HepG2 (cell line): ENCODE measurements around the gene ACSBG1. TPM values are rescaled to one million over a fixed set of nuclear protein-coding genes. Genes with fewer than 3 reads are reported as not detected.

ENCODE experiments used
- ATAC-seq: fragments of 200-7000 bp; cut with Tn5 transposase; 3 replicates; pipeline ENCODE4 v1.9.1; 2020; ENCODE audit warnings: mild to moderate bottlenecking, moderate library complexity
- BruUV-seq: library from RNA; stranded (reverse); fragments of 400-500 nt; replicated peaks from 2 replicates; lab custom pipeline; 2021; lab: Mats Ljungman, UMichigan
- CTCF ChIA-PET: fragments of 300-600 bp; formaldehyde crosslinking; extraction: SDS; loops from one replicate; lab custom pipeline; 2021; ENCODE audit warnings: low total read pairs, inconsistent platforms, low intra/inter-chr PET ratio; lab: Yijun Ruan, JAX
- POLR2A ChIA-PET: fragments of 350-600 bp; sonication (Branson Sonifier 250); formaldehyde crosslinking; loops from one replicate; lab custom pipeline; 2020; ENCODE audit warnings: antibody characterized with exemption, inconsistent platforms; lab: Yijun Ruan, JAX
- DNase-seq: peaks from one replicate; pipeline ENCODE4 v3.0.0-alpha.2; 2015; ENCODE audit warnings: low spot score
- FAIRE-seq: peaks from 3 replicates; lab custom pipeline; 2011; peaks lifted over from hg19 to GRCh38; lab: Jason Lieb, UNC
- H2AFZ ChIP-seq: one replicate; pipeline ENCODE4 v1.6.1; 2011; ENCODE audit warnings: low read length, inconsistent platforms
- H3K27ac ChIP-seq: fragments of 300-600 bp; 3 replicates; pipeline ENCODE4 v1.8.0; 2011; ENCODE audit warnings: mixed run types, mild to moderate bottlenecking, mixed read lengths, low read length, inconsistent platforms; ENCODE audit not compliant: insufficient read depth; ENCODE audit errors: extremely low read length
- H3K27me3 ChIP-seq, 2 experiments: fragments of 200-600 bp in 1 of 2; 2 replicates in 1 of 2; 3 replicates in 1 of 2; pipeline versions ENCODE4 v1.6.0 to v1.8.0; 2011; ENCODE audit warnings: low read length in 2 of 2, mild to moderate bottlenecking in 2 of 2, moderate library complexity in 2 of 2, inconsistent platforms in 1 of 2; ENCODE audit not compliant: insufficient read depth in 2 of 2, control insufficient read depth in 1 of 2
- H3K36me3 ChIP-seq, 2 experiments: fragments of 200-600 bp in 1 of 2; replicated peaks in 1 of 2; 2 replicates in 1 of 2; 3 replicates in 1 of 2; pipeline versions ENCODE4 v1.5.1 to v1.8.0; 2011; ENCODE audit warnings: low read length in 2 of 2, inconsistent platforms in 1 of 2; ENCODE audit not compliant: insufficient read depth in 2 of 2, control insufficient read depth in 1 of 2
- H3K4me1 ChIP-seq: 2 replicates; pipeline ENCODE4 v1.5.1; 2012; ENCODE audit warnings: low read length, inconsistent platforms; ENCODE audit not compliant: insufficient read depth
- H3K4me2 ChIP-seq: 2 replicates; pipeline ENCODE4 v1.6.0; 2011; ENCODE audit warnings: low read depth, low read length, inconsistent platforms
- H3K4me3 ChIP-seq, 3 experiments: fragments of 200-600 bp in 1 of 3; sonication (generic), shearing (Covaris generic) in 1 of 3; replicated peaks in 1 of 3; 2 replicates each; pipeline ENCODE4 v1.5.1; 2011 to 2016; ENCODE audit warnings: low read length in 3 of 3, inconsistent platforms in 2 of 3, low read depth in 2 of 3, mild to moderate bottlenecking in 2 of 3, control low read depth in 1 of 3, mixed read lengths in 1 of 3; ENCODE audit not compliant: insufficient read depth in 1 of 3
- H3K79me2 ChIP-seq: one replicate; pipeline ENCODE4 v1.6.1; 2011; ENCODE audit warnings: low read length, inconsistent platforms; ENCODE audit not compliant: insufficient read depth
- H3K9ac ChIP-seq: 2 replicates; pipeline ENCODE4 v1.6.0; 2011; ENCODE audit warnings: mild to moderate bottlenecking, low read depth, low read length, inconsistent platforms; ENCODE audit not compliant: insufficient read depth
- H3K9me3 ChIP-seq: 2 replicates; pipeline ENCODE4 v1.5.1; 2012; ENCODE audit warnings: mild to moderate bottlenecking, low read length
- H4K20me1 ChIP-seq: 2 replicates; pipeline ENCODE4 v1.6.0; 2011; ENCODE audit warnings: inconsistent platforms, mild to moderate bottlenecking, low read length, moderate library complexity; ENCODE audit not compliant: insufficient read depth
- AKAP8 ChIP-seq: sonication (generic); formaldehyde crosslinking; IDR thresholded peaks from 2 replicates; pipeline ENCODE4 v1.5.1; 2020; ENCODE audit warnings: mild to moderate bottlenecking, missing genetic modification reagents
- ETS1 ChIP-seq: sonication (generic); formaldehyde crosslinking; IDR thresholded peaks from 2 replicates; pipeline ENCODE4 v1.4.0; 2020; ENCODE audit warnings: missing genetic modification reagents
- LCORL ChIP-seq, 2 experiments: fragments of 450-650 bp in 1 of 2; sonication (generic) in 1 of 2; formaldehyde crosslinking in 1 of 2; IDR thresholded peaks; 2 replicates each; pipeline versions ENCODE4 v1.5.0 to v1.6.1; 2017 to 2020; ENCODE audit warnings: antibody characterized with exemption in 1 of 2, missing genetic modification reagents in 1 of 2
- SMAD1 ChIP-seq: sonication (generic); formaldehyde crosslinking; IDR thresholded peaks from 2 replicates; pipeline ENCODE4 v1.4.0; 2020; ENCODE audit warnings: missing genetic modification reagents, low read depth, mild to moderate bottlenecking, borderline replicate concordance
- ZIK1 ChIP-seq: sonication (generic); formaldehyde crosslinking; IDR thresholded peaks from 2 replicates; pipeline ENCODE4 v1.5.0; 2020; ENCODE audit warnings: mild to moderate bottlenecking, low read depth, missing genetic modification reagents, borderline replicate concordance
- ZMYM4 ChIP-seq: sonication (generic); formaldehyde crosslinking; IDR thresholded peaks from 2 replicates; pipeline ENCODE4 v1.8.1; 2023; ENCODE audit warnings: mild to moderate bottlenecking, missing genetic modification reagents
- ZNF251 ChIP-seq: sonication (generic); formaldehyde crosslinking; IDR thresholded peaks from 2 replicates; pipeline ENCODE4 v1.9.0; 2021; ENCODE audit warnings: mild to moderate bottlenecking, missing genetic modification reagents
- ZNF263 ChIP-seq: sonication (generic); formaldehyde crosslinking; IDR thresholded peaks from 2 replicates; pipeline ENCODE4 v1.4.0; 2020; ENCODE audit warnings: missing genetic modification reagents
- ZNF3 ChIP-seq: IDR thresholded peaks from 2 replicates; pipeline ENCODE4 v1.7.0; 2017; ENCODE audit warnings: inconsistent platforms
- ZNF687 ChIP-seq: sonication (generic); formaldehyde crosslinking; IDR thresholded peaks from 2 replicates; pipeline ENCODE4 v1.5.1; 2020; ENCODE audit warnings: mild to moderate bottlenecking, missing genetic modification reagents, moderate library complexity
- ZSCAN30 ChIP-seq: sonication (generic); formaldehyde crosslinking; IDR thresholded peaks from 2 replicates; pipeline ENCODE4 v1.5.0; 2020; ENCODE audit warnings: mild to moderate bottlenecking, missing genetic modification reagents
- WGBS: methylation state at CpG from one replicate; pipeline ENCODE4 v1.1.6; 2017; ENCODE audit warnings: low lambda C conversion rate; 5-methylcytosine and 5-hydroxymethylcytosine counted together
- in situ Hi-C: cut with HindIII; loops from 2 replicates; pipeline ENCODE4 v1.10.0; 2017; ENCODE audit warnings: low pct_unique_long_range_greater_than_20kb; ENCODE audit not compliant: extremely low pct_ligation_motif_present
- intact Hi-C: fragments of 100-400 bp; cut with micrococcal nuclease; formaldehyde crosslinking; loops from one replicate; pipeline ENCODE4 v1.10.0; 2022; ENCODE audit not compliant: unreplicated experiment
- polyA plus RNA-seq, 8 experiments: library from polyadenylated mRNA; depleted of rRNA in 3 of 8; stranded (reverse) in 7 of 8; unstranded in 1 of 8; fragments of >200 nt; fragmentation: Illumina TruSeq in 4 of 8; extraction: Trizol in 4 of 8; gene quantifications; 2 replicates each; pipeline versions ENCODE4 v1.2.1 to v1.2.3, GENCODE V29; 2011 to 2016; ENCODE audit warnings: low read depth in 4 of 8, missing spikeins in 1 of 8, mixed read lengths in 1 of 8; ENCODE audit not compliant: insufficient read depth in 1 of 8
- total RNA-seq, 5 experiments: library from RNA; depleted of rRNA; stranded (reverse); fragments of >200 nt; fragmentation: Illumina TruSeq; extraction: Trizol; gene quantifications; 2 replicates each; pipeline ENCODE4 v1.2.3, GENCODE V29; 2016; ENCODE audit warnings: low read depth in 1 of 5
- TF ChIP-seq, protein P1 (sequence below), 2 experiments: IDR thresholded peaks; 2 replicates each; pipeline ENCODE4 v1.6.1; 2011 to 2012; ENCODE audit warnings: low read length in 2 of 2, borderline replicate concordance in 1 of 2, low read depth in 1 of 2, mild to moderate bottlenecking in 1 of 2, moderate library complexity in 1 of 2
- TF ChIP-seq, protein P2 (sequence below): IDR thresholded peaks from 2 replicates; pipeline ENCODE4 v1.6.1; 2016; ENCODE audit warnings: control low read depth

ACSBG1 gene
- total and polyA plus RNA-seq, 2 of the 13 experiments (the other 11 are each of a cell fraction or from before 2014, with no cell fraction given), result 0.35 to 0.81 TPM

- WGBS, result 81% methylated on average over 3 of the region's 3 CpGs
- H3K4me2 ChIP-seq, result no peak overlapping the region
- H3K27ac ChIP-seq, result no peak overlapping the region
- H3K79me2 ChIP-seq, result no peaks in the 10 kb centered on the region
- no peak overlapping the region for H2AFZ ChIP-seq
- BruUV-seq, result no TSS peak
- H3K27me3 ChIP-seq, result peaks cover 1 to 6% of the 10 kb centered on the region in 2 experiments; a peak in 2 of 5 replicates
- H3K4me3 ChIP-seq, result no peak overlapping the region
- intact Hi-C loops, result no loop called here
- no peak for FAIRE-seq
- no peak for DNase-seq
- H3K4me1 ChIP-seq, result no peaks in the 10 kb centered on the region
- H3K9ac ChIP-seq, result no peak overlapping the region
- H4K20me1 ChIP-seq, result no peaks in the 10 kb centered on the region
- ChIA-PET POLR2A (no interaction called here), CTCF (no interaction called here)
- ATAC-seq, result no peak
- H3K9me3 ChIP-seq, result peaks cover 6% of the 10 kb centered on the region; the same call in 1 of the 2 replicates
- H3K36me3 ChIP-seq, result no peaks in the 10 kb centered on the region
- in situ Hi-C loops, result loop anchor here (25.0 kb wide), 1 partner anchor 264 kb away; no protein-coding TSS in a partner anchor
- TF ChIP-seq ZSCAN30 (no peak), ETS1 (CRISPR knock-in tag) (no peak), LCORL (IDR thresholded peaks at IDR 0.05) (no peak), LCORL (CRISPR knock-in tag; IDR thresholded peaks at IDR 0.05) (no peak), ZNF3 (CRISPR knock-in tag) (no peak), ZIK1 (no peak), ZMYM4 (no peak), AKAP8 (CRISPR knock-in tag) (no peak), ZNF687 (no peak), SMAD1 (no peak), ZNF251 (CRISPR knock-in tag) (no peak), ZNF263 (no peak)
- TF ChIP-seq, protein P1, sequence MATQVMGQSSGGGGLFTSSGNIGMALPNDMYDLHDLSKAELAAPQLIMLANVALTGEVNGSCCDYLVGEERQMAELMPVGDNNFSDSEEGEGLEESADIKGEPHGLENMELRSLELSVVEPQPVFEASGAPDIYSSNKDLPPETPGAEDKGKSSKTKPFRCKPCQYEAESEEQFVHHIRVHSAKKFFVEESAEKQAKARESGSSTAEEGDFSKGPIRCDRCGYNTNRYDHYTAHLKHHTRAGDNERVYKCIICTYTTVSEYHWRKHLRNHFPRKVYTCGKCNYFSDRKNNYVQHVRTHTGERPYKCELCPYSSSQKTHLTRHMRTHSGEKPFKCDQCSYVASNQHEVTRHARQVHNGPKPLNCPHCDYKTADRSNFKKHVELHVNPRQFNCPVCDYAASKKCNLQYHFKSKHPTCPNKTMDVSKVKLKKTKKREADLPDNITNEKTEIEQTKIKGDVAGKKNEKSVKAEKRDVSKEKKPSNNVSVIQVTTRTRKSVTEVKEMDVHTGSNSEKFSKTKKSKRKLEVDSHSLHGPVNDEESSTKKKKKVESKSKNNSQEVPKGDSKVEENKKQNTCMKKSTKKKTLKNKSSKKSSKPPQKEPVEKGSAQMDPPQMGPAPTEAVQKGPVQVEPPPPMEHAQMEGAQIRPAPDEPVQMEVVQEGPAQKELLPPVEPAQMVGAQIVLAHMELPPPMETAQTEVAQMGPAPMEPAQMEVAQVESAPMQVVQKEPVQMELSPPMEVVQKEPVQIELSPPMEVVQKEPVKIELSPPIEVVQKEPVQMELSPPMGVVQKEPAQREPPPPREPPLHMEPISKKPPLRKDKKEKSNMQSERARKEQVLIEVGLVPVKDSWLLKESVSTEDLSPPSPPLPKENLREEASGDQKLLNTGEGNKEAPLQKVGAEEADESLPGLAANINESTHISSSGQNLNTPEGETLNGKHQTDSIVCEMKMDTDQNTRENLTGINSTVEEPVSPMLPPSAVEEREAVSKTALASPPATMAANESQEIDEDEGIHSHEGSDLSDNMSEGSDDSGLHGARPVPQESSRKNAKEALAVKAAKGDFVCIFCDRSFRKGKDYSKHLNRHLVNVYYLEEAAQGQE (IDR thresholded peaks at IDR 0.05; ENCODE audit: borderline replicate concordance in 1 of 2, low read depth in 1 of 2, low read length in 2 of 2), result no peak
- TF ChIP-seq, protein P2, sequence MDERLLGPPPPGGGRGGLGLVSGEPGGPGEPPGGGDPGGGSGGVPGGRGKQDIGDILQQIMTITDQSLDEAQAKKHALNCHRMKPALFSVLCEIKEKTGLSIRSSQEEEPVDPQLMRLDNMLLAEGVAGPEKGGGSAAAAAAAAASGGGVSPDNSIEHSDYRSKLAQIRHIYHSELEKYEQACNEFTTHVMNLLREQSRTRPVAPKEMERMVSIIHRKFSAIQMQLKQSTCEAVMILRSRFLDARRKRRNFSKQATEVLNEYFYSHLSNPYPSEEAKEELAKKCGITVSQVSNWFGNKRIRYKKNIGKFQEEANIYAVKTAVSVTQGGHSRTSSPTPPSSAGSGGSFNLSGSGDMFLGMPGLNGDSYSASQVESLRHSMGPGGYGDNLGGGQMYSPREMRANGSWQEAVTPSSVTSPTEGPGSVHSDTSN (CRISPR knock-in tag), result no peak
Measured at GRCh38 chr15:78225783-78226541, 8.4 kb downstream of the ACSBG1 start.
